Transverse colon (tissue), 4 donors: Measurements from ENCODE around the gene FLVCR2. TPM values are rescaled to one million over a fixed set of nuclear protein-coding genes. Genes with fewer than 3 reads are reported as not detected.

Experiments used
- DNase-seq: peaks from one replicate; pipeline ENCODE4 v3.0.0-alpha.2; 2019
- H3K27ac ChIP-seq, 4 donors: fragments of 200-600 bp; sonication (generic); 2 replicates each; pipeline ENCODE4 v1.5.1; 2016 to 2018; ENCODE audit warnings: inconsistent platforms in 4 of 4
- H3K27me3 ChIP-seq: fragments of 200-600 bp; sonication (generic); 2 replicates; pipeline ENCODE4 v1.5.1; 2017; ENCODE audit warnings: inconsistent platforms
- H3K36me3 ChIP-seq, 4 donors: fragments of 200-600 bp; sonication (generic); 2 replicates each; pipeline ENCODE4 v1.5.1; 2017 to 2019; ENCODE audit warnings: inconsistent platforms in 4 of 4
- H3K4me1 ChIP-seq, 4 donors: fragments of 200-600 bp; sonication (generic); 2 replicates each; pipeline ENCODE4 v1.5.1; 2017 to 2020; ENCODE audit warnings: inconsistent platforms in 4 of 4
- H3K4me3 ChIP-seq, 4 donors: fragments of 200-600 bp; sonication (generic); 1 replicate in 1 of 4; 2 replicates in 3 of 4; pipeline versions ENCODE4 v1.5.1 to v1.6.1; 2017 to 2019; ENCODE audit warnings: inconsistent platforms in 4 of 4
- H3K9me3 ChIP-seq, 2 donors: fragments of 200-600 bp; sonication (generic); 2 replicates each; pipeline ENCODE4 v1.5.1; 2017 to 2019; ENCODE audit warnings: inconsistent platforms in 2 of 2
- CTCF ChIP-seq, 5 experiments: fragments of 200-600 bp in 3 of 5; fragments of 450-650 bp in 2 of 5; sonication (generic) in 3 of 5; IDR thresholded peaks; 1 replicate in 2 of 5; 2 replicates in 3 of 5; pipeline ENCODE4 v1.5.1; 2016 to 2017; ENCODE audit warnings: antibody characterized with exemption in 5 of 5, inconsistent platforms in 3 of 5, mild to moderate bottlenecking in 2 of 5, moderate library complexity in 1 of 5
- EP300 ChIP-seq: sonication (generic); formaldehyde crosslinking; IDR thresholded peaks from one replicate; pipeline ENCODE4 v1.6.1; 2017; ENCODE audit warnings: antibody characterized with exemption, low read depth
- POLR2A ChIP-seq: fragments of 450-650 bp; IDR thresholded peaks from one replicate; pipeline ENCODE4 v1.6.1; 2016; ENCODE audit warnings: antibody characterized with exemption, mild to moderate bottlenecking, moderate library complexity
- POLR2AphosphoS5 ChIP-seq, 3 donors: sonication (generic); formaldehyde crosslinking; IDR thresholded peaks; one replicate each; pipeline ENCODE4 v1.6.1; 2016; ENCODE audit warnings: antibody characterized with exemption in 3 of 3
- WGBS, 2 donors: methylation state at CpG; one replicate each; pipeline ENCODE4 v1.1.5; 2018; ENCODE audit warnings: low coverage in 1 of 2; 5-methylcytosine and 5-hydroxymethylcytosine counted together
- in situ Hi-C, 4 donors: fragments of 200-750 bp; cut with MboI; loops; one replicate each; pipeline versions ENCODE4 v1.15.0 to v1.15.1; 2017; ENCODE audit warnings: low sequenced_read_pairs in 3 of 4, low pct_ligation_motif_present in 1 of 4, low pct_unique_long_range_greater_than_20kb in 1 of 4
- intact Hi-C: fragments of 100-400 bp; cut with DNase I; formaldehyde crosslinking; loops from one replicate; pipeline ENCODE4 v1.15.1; 2023; ENCODE audit warnings: low total_unique reads
- total RNA-seq, 4 donors: library from RNA; depleted of rRNA; stranded (reverse); fragments of >200 nt; gene quantifications; one replicate each; pipeline ENCODE4 v1.1.0, GENCODE V29; 2016

Gene FLVCR2
- total RNA-seq, 4 donors from 2014 or later = 6.2 to 54.5 (median 45.0) TPM

DNA sequence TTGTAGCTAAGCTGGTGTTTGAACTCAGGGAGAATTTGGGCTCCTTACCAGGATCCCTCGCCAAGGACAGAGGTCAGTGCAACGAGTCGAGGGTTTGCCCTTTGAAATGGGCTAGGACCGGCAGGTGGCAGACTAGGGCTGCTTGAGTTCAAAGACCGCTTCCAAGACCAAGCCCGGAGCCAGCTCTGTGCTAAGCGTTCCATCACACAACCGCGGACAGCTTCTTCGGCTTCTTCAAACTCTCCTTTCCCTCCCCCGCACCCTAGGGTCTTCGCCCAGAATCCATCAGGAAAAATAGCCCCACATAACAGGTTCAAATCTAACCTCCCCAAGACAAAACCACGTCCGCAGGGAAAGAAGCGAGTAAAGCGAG lies 705 bp upstream of the FLVCR2 start:
- peak overlapping the region; percentile 83 to 89 (median 88) for H3K27ac ChIP-seq
- no peaks in the 10 kb centered on the region for H3K27me3 ChIP-seq
- DNase-seq = peak; percentile 90
- intact Hi-C loops (loop anchor here (2.0 kb wide), 1 partner anchor 77 kb away; no protein-coding TSS in a partner anchor), in situ Hi-C loops (loop anchor here in 3 of 4 donors (5.0 kb wide), 1 partner anchor 75 kb away; no protein-coding TSS in a partner anchor)
- WGBS, 2 donors = 0% methylated on average over 3 to 16 of the region's 16 CpGs
- H3K4me1 ChIP-seq = peaks cover 0 to 33% (median 23%) of the 10 kb centered on the region in 4 donors
- no peaks in the 10 kb centered on the region for H3K36me3 ChIP-seq
- peak overlapping the region; percentile 37 to 70 (median 47) for H3K4me3 ChIP-seq
- no peak for TF ChIP-seq POLR2A
- peak; percentile 68 to 82 (median 72) for TF ChIP-seq CTCF (IDR thresholded peaks at IDR 0.05)
- no peak for TF ChIP-seq EP300
- H3K9me3 ChIP-seq = no peaks in the 10 kb centered on the region

DNA sequence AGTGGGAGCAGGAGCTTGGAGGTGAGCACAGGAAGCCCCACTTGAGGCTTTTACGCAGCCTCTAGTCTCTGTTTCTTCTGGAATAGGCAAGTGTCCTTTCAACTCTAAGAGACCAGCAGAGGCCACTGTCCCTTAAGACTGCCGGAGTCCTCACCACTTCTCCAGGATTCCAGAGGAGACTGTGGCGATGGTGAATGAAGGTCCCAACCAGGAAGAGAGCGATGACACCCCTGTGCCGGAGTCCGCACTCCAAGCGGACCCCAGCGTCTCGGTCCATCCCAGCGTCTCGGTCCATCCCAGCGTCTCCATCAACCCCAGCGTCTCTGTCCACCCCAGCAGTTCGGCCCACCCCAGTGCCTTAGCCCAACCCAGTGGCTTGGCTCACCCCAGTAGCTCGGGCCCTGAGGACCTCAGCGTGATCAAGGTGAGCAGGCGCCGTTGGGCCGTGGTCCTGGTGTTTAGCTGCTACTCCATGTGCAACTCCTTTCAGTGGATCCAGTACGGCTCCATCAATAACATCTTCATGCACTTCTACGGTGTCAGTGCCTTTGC lies 442 bp downstream of the FLVCR2 start:
- 27% methylated on average over 19 of the region's 21 CpGs; no CpG with 5 or more reads in 1 of the 2 donors for WGBS, 2 donors
- no peak for DNase-seq
- intact Hi-C loops (loop anchor here (2.0 kb wide), 1 partner anchor 76 kb away; no protein-coding TSS in a partner anchor), in situ Hi-C loops (loop anchor here in 3 of 4 donors (5.0 kb wide), 1 partner anchor 73 kb away; no protein-coding TSS in a partner anchor)
- peak overlapping the region; percentile 43 to 70 (median 47) for H3K4me3 ChIP-seq
- peaks cover 0 to 33% (median 23%) of the 10 kb centered on the region in 4 donors for H3K4me1 ChIP-seq
- no peaks in the 10 kb centered on the region for H3K27me3 ChIP-seq
- TF ChIP-seq CTCF (IDR thresholded peaks at IDR 0.05) (peak in 3 of 5 experiments; percentile 30 to 38 (median 34)), POLR2A (no peak)
- H3K36me3 ChIP-seq = no peaks in the 10 kb centered on the region
- no peaks in the 10 kb centered on the region for H3K9me3 ChIP-seq
- H3K27ac ChIP-seq = peak overlapping the region; percentile 83 to 89 (median 88)

- WGBS, 2 donors = 26 to 65% methylated on average over 6 to 13 of the region's 13 CpGs
- Histone ChIP-seq H3K9me3 (no peaks in the 10 kb centered on the region), H3K4me1 (peaks cover 0 to 33% (median 23%) of the 10 kb centered on the region in 4 donors), H3K27me3 (no peaks in the 10 kb centered on the region), H3K27ac (peak overlapping the region; percentile 83 to 89 (median 88)), H3K36me3 (no peaks in the 10 kb centered on the region), H3K4me3 (peak overlapping the region; percentile 43 to 70 (median 47))
- intact Hi-C loops = loop anchor here (2.0 kb wide), 1 partner anchor 75 kb away; no protein-coding TSS in a partner anchor
- in situ Hi-C loops = loop anchor here in 3 of 4 donors (5.0 kb wide), 1 partner anchor 73 kb away; no protein-coding TSS in a partner anchor
- peak; percentile 80 for DNase-seq
- peak; percentile 90 for TF ChIP-seq EP300
- TF ChIP-seq POLR2A = peak; percentile 90
- TF ChIP-seq POLR2AphosphoS5 (IDR thresholded peaks at IDR 0.05) = peak; percentile 58 to 95 (median 90)
- TF ChIP-seq CTCF (IDR thresholded peaks at IDR 0.05) = peak in 1 of 5 experiments; percentile 6
Observed at GRCh38 chr14:75579338-75579864, 981 bp downstream of the FLVCR2 start.

DNA sequence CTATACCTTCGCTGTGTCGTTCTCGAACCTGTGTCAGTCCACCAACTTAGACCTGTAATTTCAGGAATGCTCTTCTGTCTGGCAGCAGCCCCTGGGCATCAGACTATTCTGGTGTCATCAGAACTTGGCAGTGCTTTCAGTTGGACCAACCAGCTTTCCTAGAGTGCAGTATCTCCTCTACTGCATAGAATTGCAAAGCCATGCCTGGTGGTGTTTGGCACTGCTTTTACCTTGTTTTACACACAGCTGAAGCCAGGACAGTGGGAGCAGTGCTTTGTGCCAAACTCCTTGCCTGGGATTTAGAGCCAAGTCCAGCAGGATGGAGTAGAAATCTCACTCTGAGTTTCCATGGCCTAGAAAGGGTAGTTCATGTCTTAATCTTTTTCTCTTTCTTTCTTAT lies 1.5 kb downstream of the FLVCR2 start:
- in situ Hi-C loops = loop anchor here (5.0 kb wide), 1 partner anchor 72 kb away; no protein-coding TSS in a partner anchor
- Histone ChIP-seq H3K4me1 (peaks cover 0 to 33% (median 23%) of the 10 kb centered on the region in 4 donors), H3K9me3 (no peaks in the 10 kb centered on the region), H3K27me3 (no peaks in the 10 kb centered on the region), H3K27ac (peak overlapping the region; percentile 52 to 83 (median 60)), H3K4me3 (peak overlapping the region in 3 of 4 donors; percentile 43 to 70 (median 51)), H3K36me3 (no peaks in the 10 kb centered on the region)
- DNase-seq = no peak
- intact Hi-C loops = loop anchor here (2.0 kb wide), 1 partner anchor 75 kb away; no protein-coding TSS in a partner anchor
- WGBS, 2 donors = 79% methylated on average over 3 of the region's 3 CpGs; no CpG with 5 or more reads in 1 of the 2 donors
- TF ChIP-seq POLR2AphosphoS5 (IDR thresholded peaks at IDR 0.05) = no peak
- no peak for TF ChIP-seq CTCF (IDR thresholded peaks at IDR 0.05)
- TF ChIP-seq POLR2A = no peak
- no peak for TF ChIP-seq EP300
